Activated CD8-positive, alpha-beta T cell treated with anti-CD3 and anti-CD28 coated beads for 36 hours (primary cell): ENCODE data around the gene SSX4. TPM values are rescaled to one million over a fixed set of nuclear protein-coding genes. Genes with fewer than 3 reads are reported as not detected.
"Not testable (repeated sequence)": the region's sequence is repeated elsewhere in the genome, so short reads cannot be mapped to it uniquely, and the experiment has no call there.

ENCODE experiments used
- ATAC-seq: fragments of 200-7000 bp; cut with Tn5 transposase; one replicate; pipeline ENCODE4 v1.10.0; 2021; ENCODE audit warnings: mild to moderate bottlenecking, moderate library complexity
- CTCF ChIA-PET: fragments of 350-600 bp; sonication (Branson Sonifier 250); formaldehyde crosslinking; loops from one replicate; lab custom pipeline; 2021; ENCODE audit warnings: antibody characterized with exemption; lab: Charles Lee
- POLR2A ChIA-PET: fragments of 350-600 bp; sonication (Branson Sonifier 250); formaldehyde crosslinking; loops from one replicate; lab custom pipeline; 2021; ENCODE audit warnings: antibody characterized with exemption; lab: Charles Lee
- DNase-seq: peaks from one replicate; pipeline ENCODE4 v3.0.0-alpha.2; 2020
- H3K27ac Mint-ChIP-seq: one replicate; pipeline ENCODE4 v1.8.0; 2021; ENCODE audit warnings: mild to moderate bottlenecking, mixed read lengths
- H3K27me3 Mint-ChIP-seq: one replicate; pipeline ENCODE4 v1.8.0; 2021; ENCODE audit warnings: mixed read lengths
- H3K36me3 Mint-ChIP-seq: one replicate; pipeline ENCODE4 v1.8.0; 2021; ENCODE audit warnings: low read depth, mixed read lengths
- H3K4me1 Mint-ChIP-seq: one replicate; pipeline ENCODE4 v1.8.0; 2021; ENCODE audit warnings: low read depth, mixed read lengths
- H3K4me3 Mint-ChIP-seq: one replicate; pipeline ENCODE4 v1.8.0; 2021; ENCODE audit warnings: mild to moderate bottlenecking, moderate library complexity, mixed read lengths
- H3K9me3 Mint-ChIP-seq: one replicate; pipeline ENCODE4 v1.8.0; 2021; ENCODE audit warnings: mixed read lengths
- intact Hi-C: fragments of 100-400 bp; cut with micrococcal nuclease; formaldehyde crosslinking; loops from one replicate; pipeline ENCODE4 v1.10.0; 2022
- total RNA-seq, 2 experiments: library from RNA; stranded (reverse); gene quantifications; one replicate each; pipeline ENCODE4 v1.2.3, GENCODE V29; 2021
- TF ChIP-seq, protein P1 (sequence below): fragments of 200-600 bp; IDR thresholded peaks from one replicate; pipeline ENCODE4 v1.8.0; 2022; ENCODE audit warnings: antibody characterized with exemption, mild to moderate bottlenecking

SSX4 gene, protein sequence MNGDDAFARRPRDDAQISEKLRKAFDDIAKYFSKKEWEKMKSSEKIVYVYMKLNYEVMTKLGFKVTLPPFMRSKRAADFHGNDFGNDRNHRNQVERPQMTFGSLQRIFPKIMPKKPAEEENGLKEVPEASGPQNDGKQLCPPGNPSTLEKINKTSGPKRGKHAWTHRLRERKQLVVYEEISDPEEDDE
- not detected for total RNA-seq

DNA sequence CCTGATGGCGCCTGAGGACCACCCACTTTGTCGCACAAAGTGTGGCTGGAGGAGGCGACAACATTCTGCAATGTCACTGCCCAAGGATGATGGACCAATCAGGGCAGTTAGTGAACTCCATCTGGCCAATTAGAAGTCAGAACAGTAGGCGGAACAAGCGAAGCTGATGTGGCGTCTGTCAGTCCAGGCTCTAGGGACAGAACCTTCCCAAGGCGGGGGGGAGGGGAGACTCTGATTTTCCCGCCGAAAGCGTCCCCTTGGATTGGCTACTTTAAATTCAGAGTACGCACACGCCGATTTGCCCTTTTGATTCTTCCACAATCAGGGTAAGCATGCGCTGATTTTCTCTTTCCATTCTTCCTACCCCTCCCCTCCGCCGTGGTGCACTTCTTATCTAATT lies at the start of gene SSX4:
SSX4 (plus strand) TSS at position 301 of the 400 bp plus-strand sequence. CDS start 515 bp downstream, outside the sequence.
- H3K27me3 Mint-ChIP-seq, H3K36me3 Mint-ChIP-seq, H3K27ac Mint-ChIP-seq, POLR2A ChIA-PET, DNase-seq, H3K9me3 Mint-ChIP-seq, CTCF ChIA-PET, intact Hi-C loops, H3K4me3 Mint-ChIP-seq, H3K4me1 Mint-ChIP-seq, ATAC-seq: not testable (repeated sequence)

DNA sequence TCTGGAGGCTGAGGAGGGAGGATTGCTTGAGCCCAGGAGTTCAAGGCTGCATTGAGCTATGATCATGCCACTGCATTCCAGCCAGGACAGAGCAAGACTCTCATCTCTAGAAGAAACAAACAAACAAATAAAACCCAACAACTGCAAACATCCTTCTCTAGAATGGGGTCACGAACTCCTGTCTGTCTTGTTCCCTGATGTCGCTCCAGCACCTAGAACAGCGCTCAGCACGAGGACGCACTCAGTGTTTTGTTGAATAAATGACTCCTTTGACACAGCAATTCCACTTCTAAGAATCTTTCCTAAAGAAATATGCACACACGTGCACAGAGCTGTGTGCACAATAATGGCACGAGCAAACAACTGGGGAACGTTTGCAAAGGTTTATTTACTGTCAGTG lies 37.3 kb upstream of the SSX4 start:
- intact Hi-C loops, H3K27ac Mint-ChIP-seq, H3K27me3 Mint-ChIP-seq, ATAC-seq, DNase-seq, H3K36me3 Mint-ChIP-seq, CTCF ChIA-PET, H3K4me3 Mint-ChIP-seq, POLR2A ChIA-PET, H3K4me1 Mint-ChIP-seq, H3K9me3 Mint-ChIP-seq: not testable (repeated sequence)

DNA sequence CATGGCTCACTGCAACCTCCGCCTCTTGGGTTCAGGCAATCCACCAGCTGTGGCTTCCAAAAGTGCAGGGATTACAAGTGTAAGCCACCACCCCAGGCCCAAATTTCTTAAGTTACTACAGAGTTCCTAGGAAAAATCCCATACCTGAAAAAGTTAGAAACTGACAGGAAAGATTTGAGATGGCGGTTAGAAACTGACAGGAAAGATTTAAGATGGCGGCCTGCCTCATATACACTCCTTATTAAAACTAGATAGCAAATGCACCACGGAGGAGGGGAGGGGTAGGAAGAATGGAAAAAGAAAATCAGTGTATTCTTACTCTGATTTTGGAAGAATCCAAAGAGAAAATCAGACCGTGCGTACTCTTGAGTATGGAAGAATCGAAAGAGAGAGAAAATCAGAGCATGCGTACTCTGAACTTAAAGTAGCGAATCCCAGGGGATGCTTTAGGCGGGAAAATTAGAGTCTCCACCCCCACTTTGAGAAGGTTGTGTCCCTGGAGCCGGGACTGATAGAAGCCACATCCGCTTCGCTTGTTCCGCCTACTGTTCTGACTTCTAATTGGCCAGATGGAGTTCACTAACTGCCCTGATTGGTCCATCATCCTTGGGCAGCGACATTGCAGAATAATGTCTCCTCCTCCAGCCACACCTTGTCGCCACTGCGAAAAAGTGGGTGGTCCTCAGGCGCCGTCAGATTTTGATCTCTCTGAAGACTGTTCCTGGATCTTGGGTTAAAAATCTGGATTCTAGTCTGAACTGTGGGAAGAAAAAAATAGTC lies 26.8 kb upstream of the SSX4 start, which contains the start of gene SSX3:
SSX3 (minus strand) TSS at position 389 of the 780 bp plus-strand sequence. CDS start 1,454 bp downstream, outside the sequence.
- H3K4me3 Mint-ChIP-seq, CTCF ChIA-PET, ATAC-seq, H3K27ac Mint-ChIP-seq, H3K27me3 Mint-ChIP-seq, H3K36me3 Mint-ChIP-seq, POLR2A ChIA-PET, intact Hi-C loops, H3K4me1 Mint-ChIP-seq, H3K9me3 Mint-ChIP-seq, DNase-seq: not testable (repeated sequence)

DNA sequence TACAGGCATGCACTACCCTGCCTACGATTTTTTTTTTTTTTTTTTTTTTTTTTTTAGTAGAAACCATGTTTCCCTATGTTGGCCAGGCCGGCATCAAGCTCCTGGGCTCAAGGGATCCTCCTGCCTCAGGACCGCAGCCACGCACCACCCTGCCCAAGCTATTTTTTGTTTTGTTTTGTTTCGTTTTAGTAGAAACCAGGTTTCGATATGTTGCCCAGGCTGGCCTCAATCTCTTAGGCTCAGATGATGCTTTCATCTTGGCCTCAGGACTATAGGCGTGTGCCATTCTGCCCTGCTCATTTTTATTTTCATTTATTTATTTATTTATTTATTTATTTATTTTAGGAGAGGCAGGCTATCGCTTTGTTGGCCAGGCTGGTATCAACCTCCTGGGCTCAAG lies 25.7 kb upstream of the SSX4 start:
- ChIA-PET CTCF (no interaction called here), POLR2A (no interaction called here)
- intact Hi-C loops, result no loop called here
- H3K36me3 Mint-ChIP-seq, result no peaks in the 10 kb centered on the region
- H3K27ac Mint-ChIP-seq, result no peak overlapping the region
- no peak for ATAC-seq
- TF ChIP-seq, protein P1, sequence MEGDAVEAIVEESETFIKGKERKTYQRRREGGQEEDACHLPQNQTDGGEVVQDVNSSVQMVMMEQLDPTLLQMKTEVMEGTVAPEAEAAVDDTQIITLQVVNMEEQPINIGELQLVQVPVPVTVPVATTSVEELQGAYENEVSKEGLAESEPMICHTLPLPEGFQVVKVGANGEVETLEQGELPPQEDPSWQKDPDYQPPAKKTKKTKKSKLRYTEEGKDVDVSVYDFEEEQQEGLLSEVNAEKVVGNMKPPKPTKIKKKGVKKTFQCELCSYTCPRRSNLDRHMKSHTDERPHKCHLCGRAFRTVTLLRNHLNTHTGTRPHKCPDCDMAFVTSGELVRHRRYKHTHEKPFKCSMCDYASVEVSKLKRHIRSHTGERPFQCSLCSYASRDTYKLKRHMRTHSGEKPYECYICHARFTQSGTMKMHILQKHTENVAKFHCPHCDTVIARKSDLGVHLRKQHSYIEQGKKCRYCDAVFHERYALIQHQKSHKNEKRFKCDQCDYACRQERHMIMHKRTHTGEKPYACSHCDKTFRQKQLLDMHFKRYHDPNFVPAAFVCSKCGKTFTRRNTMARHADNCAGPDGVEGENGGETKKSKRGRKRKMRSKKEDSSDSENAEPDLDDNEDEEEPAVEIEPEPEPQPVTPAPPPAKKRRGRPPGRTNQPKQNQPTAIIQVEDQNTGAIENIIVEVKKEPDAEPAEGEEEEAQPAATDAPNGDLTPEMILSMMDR, result no peak
- no peaks in the 10 kb centered on the region for H3K27me3 Mint-ChIP-seq
- no peaks in the 10 kb centered on the region for H3K9me3 Mint-ChIP-seq
- H3K4me3 Mint-ChIP-seq, result no peak overlapping the region
- H3K4me1 Mint-ChIP-seq, result no peaks in the 10 kb centered on the region
- no peak for DNase-seq

DNA sequence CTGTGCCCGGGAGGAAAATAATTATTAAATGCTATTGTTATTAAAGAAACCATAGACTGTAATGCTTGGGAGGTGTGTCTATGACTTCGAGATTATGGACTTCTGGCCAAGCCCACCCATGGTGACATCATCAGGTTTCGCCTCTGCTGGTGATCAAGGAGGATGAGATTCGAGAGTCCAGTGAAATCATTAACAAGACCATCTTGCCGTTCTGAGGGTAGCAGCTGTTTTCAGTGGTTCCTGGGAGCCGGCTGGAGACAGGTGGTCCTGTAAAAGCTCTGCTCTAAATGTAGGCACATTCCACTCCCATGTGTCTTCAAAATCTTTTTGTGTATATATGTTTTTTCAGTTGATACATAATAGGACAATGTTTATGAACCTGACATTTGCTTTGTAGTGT lies 24.1 kb upstream of the SSX4 start:
- H3K4me1 Mint-ChIP-seq, H3K4me3 Mint-ChIP-seq, H3K27ac Mint-ChIP-seq, DNase-seq, POLR2A ChIA-PET, intact Hi-C loops, H3K36me3 Mint-ChIP-seq, H3K27me3 Mint-ChIP-seq, H3K9me3 Mint-ChIP-seq, ATAC-seq, CTCF ChIA-PET: not testable (repeated sequence)

DNA sequence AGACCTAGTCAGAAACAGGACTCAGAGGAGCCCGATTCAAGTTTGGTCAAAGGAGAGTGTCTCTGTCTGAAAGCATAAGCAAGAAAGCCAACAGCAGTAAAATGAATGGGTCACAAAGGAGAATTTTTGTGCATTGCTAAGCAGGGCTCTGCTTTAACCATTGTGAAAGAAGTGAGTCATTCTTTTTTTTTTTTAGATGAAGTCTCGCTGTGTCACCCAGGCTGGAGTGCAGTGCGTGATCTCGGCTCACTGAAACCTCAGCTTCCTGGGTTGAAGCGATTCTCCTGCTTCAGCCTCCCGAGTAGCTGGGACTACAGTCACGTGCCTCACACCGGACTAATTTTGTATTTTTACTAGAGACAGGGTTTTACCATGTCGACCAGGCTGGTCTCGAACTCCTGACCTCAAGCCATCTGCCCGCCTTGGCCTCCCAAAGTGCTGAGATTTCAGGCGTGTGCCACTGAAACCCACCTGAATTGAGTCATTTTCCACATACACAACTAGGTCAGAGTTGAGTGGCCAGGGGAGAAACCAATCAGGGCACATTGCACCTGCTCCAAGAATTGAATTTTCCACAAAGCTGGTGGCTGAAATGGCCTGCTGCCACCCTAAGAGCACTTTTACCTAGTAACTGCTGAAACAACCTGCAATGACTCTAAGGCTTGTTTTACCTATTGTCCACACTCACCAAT lies 15.5 kb upstream of the SSX4 start:
- ATAC-seq, result peak; percentile 98
- intact Hi-C loops, H3K9me3 Mint-ChIP-seq, H3K27me3 Mint-ChIP-seq, H3K27ac Mint-ChIP-seq, CTCF ChIA-PET, H3K4me1 Mint-ChIP-seq, POLR2A ChIA-PET, H3K36me3 Mint-ChIP-seq, H3K4me3 Mint-ChIP-seq, DNase-seq: not testable (repeated sequence)

DNA sequence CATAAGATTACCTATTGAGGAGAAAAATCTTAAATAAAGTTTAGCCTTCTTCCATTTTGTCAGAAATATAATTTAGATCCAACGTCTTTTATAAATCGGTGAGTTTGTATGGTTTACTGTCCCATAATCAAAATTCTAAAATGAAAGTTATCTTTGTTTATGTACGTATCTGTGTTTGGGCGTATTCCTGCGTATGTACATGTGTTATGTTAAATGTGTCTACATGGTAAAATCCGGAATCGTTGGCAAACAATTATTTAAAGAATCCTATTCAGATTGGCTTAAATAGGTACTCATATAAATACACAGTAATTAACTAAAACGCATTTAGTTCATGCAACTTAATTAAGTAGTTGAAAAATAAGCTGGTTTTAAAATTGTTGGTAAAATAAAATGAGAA lies 12.9 kb upstream of the SSX4 start:
- H3K9me3 Mint-ChIP-seq, intact Hi-C loops, H3K27ac Mint-ChIP-seq, H3K36me3 Mint-ChIP-seq, H3K4me1 Mint-ChIP-seq, ATAC-seq, POLR2A ChIA-PET, H3K4me3 Mint-ChIP-seq, H3K27me3 Mint-ChIP-seq, DNase-seq, CTCF ChIA-PET: not testable (repeated sequence)

DNA sequence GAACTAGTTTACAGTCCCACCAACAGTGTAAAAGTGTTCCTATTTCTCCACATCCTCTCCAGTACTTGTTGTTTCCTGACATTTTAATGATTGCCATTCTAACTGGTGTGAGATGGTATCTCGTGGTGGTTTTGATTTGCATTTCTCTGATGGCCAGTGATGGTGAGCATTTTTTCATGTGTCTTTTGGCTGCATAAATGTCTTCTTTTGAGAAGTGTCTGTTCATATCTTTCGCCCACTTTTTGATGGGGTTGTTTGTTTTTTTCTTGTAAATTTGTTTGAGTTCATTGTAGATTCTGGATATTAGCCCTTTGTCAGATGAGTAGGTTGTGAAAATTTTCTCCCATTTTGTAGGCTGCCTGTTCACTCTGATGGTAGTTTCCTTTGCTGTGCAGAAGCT lies 13.6 kb downstream of the SSX4 start:
- H3K27me3 Mint-ChIP-seq, POLR2A ChIA-PET, H3K9me3 Mint-ChIP-seq, CTCF ChIA-PET, ATAC-seq, H3K4me3 Mint-ChIP-seq, intact Hi-C loops, H3K36me3 Mint-ChIP-seq, DNase-seq, H3K4me1 Mint-ChIP-seq, H3K27ac Mint-ChIP-seq: not testable (repeated sequence)

DNA sequence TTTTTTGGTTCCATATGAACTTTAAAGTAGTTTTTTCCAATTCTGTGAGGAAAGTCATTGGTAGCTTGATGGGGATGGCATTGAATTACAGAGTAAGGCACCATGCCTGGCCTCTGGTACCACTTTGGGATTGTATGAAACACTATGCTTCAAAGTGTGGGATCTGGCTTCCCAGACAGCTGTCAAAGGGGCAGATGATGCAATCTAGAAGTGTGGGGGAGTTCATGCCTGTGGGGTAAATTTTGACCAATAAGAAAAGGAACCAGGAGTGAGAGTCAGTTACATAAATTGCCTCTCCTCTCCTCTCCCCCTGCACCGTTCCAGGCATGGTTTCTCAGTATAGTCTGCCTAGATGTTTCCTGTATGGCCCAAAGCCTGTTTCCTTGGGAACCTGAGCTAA lies 14.5 kb downstream of the SSX4 start:
- CTCF ChIA-PET, ATAC-seq, POLR2A ChIA-PET, H3K36me3 Mint-ChIP-seq, H3K27me3 Mint-ChIP-seq, DNase-seq, H3K4me3 Mint-ChIP-seq, H3K4me1 Mint-ChIP-seq, H3K27ac Mint-ChIP-seq, intact Hi-C loops, H3K9me3 Mint-ChIP-seq: not testable (repeated sequence)

DNA sequence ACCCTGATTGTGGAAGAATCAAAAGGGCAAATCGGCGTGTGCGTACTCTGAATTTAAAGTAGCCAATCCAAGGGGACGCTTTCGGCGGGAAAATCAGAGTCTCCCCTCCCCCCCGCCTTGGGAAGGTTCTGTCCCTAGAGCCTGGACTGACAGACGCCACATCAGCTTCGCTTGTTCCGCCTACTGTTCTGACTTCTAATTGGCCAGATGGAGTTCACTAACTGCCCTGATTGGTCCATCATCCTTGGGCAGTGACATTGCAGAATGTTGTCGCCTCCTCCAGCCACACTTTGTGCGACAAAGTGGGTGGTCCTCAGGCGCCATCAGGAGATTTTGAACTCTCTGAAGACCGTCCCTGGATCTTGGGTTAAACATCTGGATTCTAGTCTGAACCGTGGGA lies 28.5 kb downstream of the SSX4 start, which contains the start of gene SSX4B:
SSX4B (minus strand) TSS at position 101 of the 400 bp plus-strand sequence. CDS start 588 bp downstream, outside the sequence.
- H3K9me3 Mint-ChIP-seq, H3K4me1 Mint-ChIP-seq, intact Hi-C loops, CTCF ChIA-PET, ATAC-seq, H3K27ac Mint-ChIP-seq, H3K27me3 Mint-ChIP-seq, H3K36me3 Mint-ChIP-seq, DNase-seq, POLR2A ChIA-PET, H3K4me3 Mint-ChIP-seq: not testable (repeated sequence)
